Measurements from ENCODE around the gene ATP11A. TPM values are rescaled to one million over a fixed set of nuclear protein-coding genes. Genes with fewer than 3 reads are reported as not detected.

The ATP11A gene
- total and polyA plus RNA-seq, 7 donors = 0.69 to 22.9 (median 9.6) TPM

DNA sequence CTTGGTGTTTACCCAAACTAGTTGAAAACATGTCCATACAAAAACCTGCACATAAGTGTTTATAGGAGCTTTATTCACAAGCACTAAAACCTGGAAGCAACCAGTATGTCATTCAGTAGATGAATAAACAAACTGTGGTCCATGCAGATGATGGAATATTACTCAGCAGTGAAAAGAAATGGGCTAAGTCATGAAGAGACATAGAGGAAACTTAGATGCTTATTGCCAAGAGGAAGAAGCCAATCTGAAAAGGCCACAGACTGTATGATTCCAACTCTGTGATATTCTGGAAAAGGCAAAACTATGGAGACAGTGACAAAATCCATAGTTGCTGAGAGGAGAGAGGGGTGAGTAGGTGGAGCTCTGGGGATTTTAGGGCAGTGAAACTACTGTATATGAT, 240.4 kb downstream of the ATP11A start:
- Histone ChIP-seq H3K9me3 (no peaks in the 10 kb centered on the region), H3K4me3 (no peak overlapping the region), H3K27ac (no peak overlapping the region), H3K4me1 (peaks cover 0 to 18% (median 5%) of the 10 kb centered on the region in 4 donors), H3K27me3 (peaks cover 0 to 36% (median 26%) of the 10 kb centered on the region in 3 donors), H3K36me3 (no peaks in the 10 kb centered on the region)
- TF ChIP-seq POLR2AphosphoS5 (IDR thresholded peaks at IDR 0.05) (no peak), POLR2A (IDR thresholded peaks at IDR 0.05) (no peak), EP300 (IDR thresholded peaks at IDR 0.05) (no peak)
- TF ChIP-seq, protein P1, sequence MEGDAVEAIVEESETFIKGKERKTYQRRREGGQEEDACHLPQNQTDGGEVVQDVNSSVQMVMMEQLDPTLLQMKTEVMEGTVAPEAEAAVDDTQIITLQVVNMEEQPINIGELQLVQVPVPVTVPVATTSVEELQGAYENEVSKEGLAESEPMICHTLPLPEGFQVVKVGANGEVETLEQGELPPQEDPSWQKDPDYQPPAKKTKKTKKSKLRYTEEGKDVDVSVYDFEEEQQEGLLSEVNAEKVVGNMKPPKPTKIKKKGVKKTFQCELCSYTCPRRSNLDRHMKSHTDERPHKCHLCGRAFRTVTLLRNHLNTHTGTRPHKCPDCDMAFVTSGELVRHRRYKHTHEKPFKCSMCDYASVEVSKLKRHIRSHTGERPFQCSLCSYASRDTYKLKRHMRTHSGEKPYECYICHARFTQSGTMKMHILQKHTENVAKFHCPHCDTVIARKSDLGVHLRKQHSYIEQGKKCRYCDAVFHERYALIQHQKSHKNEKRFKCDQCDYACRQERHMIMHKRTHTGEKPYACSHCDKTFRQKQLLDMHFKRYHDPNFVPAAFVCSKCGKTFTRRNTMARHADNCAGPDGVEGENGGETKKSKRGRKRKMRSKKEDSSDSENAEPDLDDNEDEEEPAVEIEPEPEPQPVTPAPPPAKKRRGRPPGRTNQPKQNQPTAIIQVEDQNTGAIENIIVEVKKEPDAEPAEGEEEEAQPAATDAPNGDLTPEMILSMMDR (IDR thresholded peaks at IDR 0.05) = no peak
- intact Hi-C loops (cut with DNase I) = no loop called here
- no peak for DNase-seq

DNA sequence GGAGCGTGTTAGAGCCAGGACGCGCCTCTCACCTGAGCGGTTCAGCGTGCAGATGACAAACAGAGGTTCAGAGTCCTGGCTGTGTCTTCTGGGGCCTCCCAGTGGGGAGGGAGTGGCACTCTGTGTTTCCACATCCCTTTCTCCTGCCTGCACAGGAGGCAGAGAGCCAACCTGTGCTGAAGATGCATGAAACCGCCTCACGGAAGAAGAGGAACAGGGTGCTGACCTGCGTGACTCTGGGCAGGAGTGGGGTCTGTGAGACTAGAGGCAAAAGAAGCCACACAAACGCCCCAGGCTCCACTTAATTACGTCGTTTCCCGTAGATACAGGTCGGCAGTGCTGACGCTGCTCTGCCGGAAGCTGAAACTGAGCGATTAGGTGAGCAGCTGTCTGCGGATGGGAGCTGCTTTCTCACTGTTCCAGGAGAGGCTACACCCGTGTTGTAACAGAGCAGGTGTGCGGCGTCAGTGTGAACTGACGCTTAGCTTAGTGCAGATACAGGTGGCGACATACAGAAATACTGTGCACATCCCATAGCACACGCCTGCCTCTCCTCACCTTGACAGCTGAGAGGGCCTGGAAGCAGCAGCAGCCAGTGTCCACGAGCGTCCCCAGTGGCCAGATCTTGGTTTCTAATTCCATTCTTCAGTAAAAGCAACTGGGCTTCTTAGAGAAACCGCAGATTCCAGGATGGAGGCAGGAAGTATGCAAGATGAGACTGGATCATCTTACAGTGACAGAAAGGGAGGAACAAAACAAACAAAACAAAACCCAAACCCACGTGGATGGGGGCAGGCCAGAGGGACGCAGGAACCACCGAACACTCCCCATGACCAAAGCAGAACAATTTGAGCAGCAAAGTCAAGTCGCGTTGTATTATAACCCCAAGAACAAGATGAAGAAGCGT, 241.4 kb downstream of the ATP11A start:
- Histone ChIP-seq H3K27ac (no peak overlapping the region), H3K36me3 (no peaks in the 10 kb centered on the region), H3K27me3 (peaks cover 0 to 36% (median 26%) of the 10 kb centered on the region in 3 donors), H3K4me3 (no peak overlapping the region), H3K4me1 (peaks cover 0 to 18% (median 5%) of the 10 kb centered on the region in 4 donors), H3K9me3 (no peaks in the 10 kb centered on the region)
- 18 to 62% methylated on average over 32 of the region's 32 CpGs for WGBS, 2 donors
- DNase-seq = peak; percentile 47
- no peak for TF ChIP-seq POLR2A (IDR thresholded peaks at IDR 0.05)
- TF ChIP-seq, protein P1 (IDR thresholded peaks at IDR 0.05) = peak; percentile 12 to 36 (median 30)
- intact Hi-C loops (cut with DNase I) = no loop called here

DNA sequence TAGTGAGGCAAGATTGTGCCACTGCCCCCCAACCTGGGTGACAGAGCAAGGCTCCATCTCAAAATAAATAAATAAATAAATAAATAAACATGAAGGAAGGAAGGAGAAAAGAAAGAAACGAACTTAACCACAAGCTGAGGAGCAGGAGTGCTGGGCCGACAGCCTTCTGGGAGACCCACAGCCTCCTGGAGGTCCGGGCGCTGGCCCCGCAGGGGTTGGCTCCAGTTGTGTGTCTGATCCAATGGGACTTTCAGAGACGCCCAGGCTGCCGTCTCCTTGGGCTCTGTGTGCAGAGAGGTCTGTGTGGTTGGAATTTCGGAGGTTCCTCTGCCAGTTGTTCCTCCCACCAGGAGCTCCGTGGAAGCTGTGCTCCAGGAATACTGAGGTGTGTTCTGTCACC, 243.1 kb downstream of the ATP11A start:
- no peaks in the 10 kb centered on the region for H3K9me3 ChIP-seq
- WGBS, 2 donors = 79 to 92% methylated on average over 9 of the region's 9 CpGs
- intact Hi-C loops (cut with DNase I) = no loop called here

DNA sequence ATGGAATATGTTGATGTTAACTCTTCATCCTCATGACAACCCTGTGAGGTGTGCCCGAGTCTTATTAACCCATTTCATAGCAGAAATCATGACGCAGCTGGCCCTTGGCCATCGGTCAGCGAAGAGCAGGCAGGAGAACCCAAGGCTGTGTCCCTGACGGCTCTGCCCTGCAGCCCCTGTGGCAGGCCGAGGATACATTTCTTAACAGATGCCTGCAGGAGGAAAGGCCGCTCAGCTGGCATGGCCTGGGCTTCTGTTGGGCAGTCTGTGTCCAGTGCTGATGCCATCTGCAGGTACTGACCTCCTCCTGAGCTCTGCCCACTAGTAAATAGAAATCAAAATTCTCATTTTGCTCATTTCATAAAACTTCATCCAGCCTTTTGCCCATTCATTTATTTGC, 243.8 kb downstream of the ATP11A start:
- peak; percentile 41 for DNase-seq
- TF ChIP-seq POLR2AphosphoS5 (IDR thresholded peaks at IDR 0.05) = no peak
- no peak for TF ChIP-seq POLR2A (IDR thresholded peaks at IDR 0.05)
- TF ChIP-seq EP300 (IDR thresholded peaks at IDR 0.05) = no peak
- TF ChIP-seq, protein P1 (IDR thresholded peaks at IDR 0.05) = no peak
- WGBS, 2 donors = 91 to 93% methylated on average over 7 of the region's 7 CpGs
- H3K27ac ChIP-seq = no peak overlapping the region
- no peak overlapping the region for H3K4me3 ChIP-seq
- no peaks in the 10 kb centered on the region for H3K36me3 ChIP-seq
- H3K9me3 ChIP-seq = no peaks in the 10 kb centered on the region
- H3K4me1 ChIP-seq = peaks cover 0 to 18% (median 5%) of the 10 kb centered on the region in 4 donors
- H3K27me3 ChIP-seq = peaks cover 0 to 28% (median 26%) of the 10 kb centered on the region in 3 donors
- intact Hi-C loops (cut with DNase I) = no loop called here

More for the DNA sequence above, 243.1 kb downstream of the ATP11A start:
- Histone ChIP-seq H3K27me3 (peaks cover 0 to 35% (median 26%) of the 10 kb centered on the region in 3 donors), H3K4me3 (no peak overlapping the region), H3K36me3 (no peaks in the 10 kb centered on the region), H3K4me1 (peaks cover 0 to 18% (median 5%) of the 10 kb centered on the region in 4 donors), H3K27ac (no peak overlapping the region)
- peak; percentile 46 for DNase-seq
- TF ChIP-seq POLR2A (IDR thresholded peaks at IDR 0.05) (no peak), POLR2AphosphoS5 (IDR thresholded peaks at IDR 0.05) (no peak), EP300 (IDR thresholded peaks at IDR 0.05) (no peak)
- TF ChIP-seq, protein P1 (IDR thresholded peaks at IDR 0.05) = no peak

Measured in sigmoid colon (tissue), 7 donors.